ENCODE data around the gene TVP23B.
"Not testable (repeated sequence)": the region's sequence is repeated elsewhere in the genome, so short reads cannot be mapped to it uniquely, and the experiment has no call there.

TVP23B gene

GRCh38 chr17:18780991-18781718, at the start of gene TVP23B:
TVP23B (plus strand) TSS chr17:18781183; CDS start chr17:18781294, 111 bp downstream.
- DNase-seq (ENCODE audit: low read depth in 3 of 3, low spot score in 1 of 3) = peak; percentile 88 to 97 (median 92)

- not testable (repeated sequence) for DNase-seq (ENCODE audit: low read depth in 3 of 3, low spot score in 1 of 3)
Observed at GRCh38 chr17:18732438-18732837, 48.5 kb upstream of the TVP23B start.

GRCh38 chr17:18733350-18733749, 47.6 kb upstream of the TVP23B start:
- DNase-seq (ENCODE audit: low read depth in 3 of 3, low spot score in 1 of 3) = not testable (repeated sequence)

- not testable (repeated sequence) for DNase-seq (ENCODE audit: low read depth in 3 of 3, low spot score in 1 of 3)
Observed at GRCh38 chr17:18739616-18740391, 41.2 kb upstream of the TVP23B start.

- DNase-seq (ENCODE audit: low read depth in 3 of 3, low spot score in 1 of 3) = not testable (repeated sequence)
Observed at GRCh38 chr17:18741228-18741627, 39.8 kb upstream of the TVP23B start.

- DNase-seq (ENCODE audit: low read depth in 3 of 3, low spot score in 1 of 3) = not testable (repeated sequence)
Observed at GRCh38 chr17:18743699-18744421, 37.1 kb upstream of the TVP23B start, which contains the start of gene FBXW10. FBXW10 (plus strand) TSS chr17:18744054; CDS start chr17:18744245, 191 bp downstream.

- not testable (repeated sequence) for DNase-seq (ENCODE audit: low read depth in 3 of 3, low spot score in 1 of 3)
Observed at GRCh38 chr17:18744726-18745125, 36.3 kb upstream of the TVP23B start.

- DNase-seq (ENCODE audit: low read depth in 3 of 3, low spot score in 1 of 3) = not testable (repeated sequence)
Observed at GRCh38 chr17:18746551-18746950, 34.4 kb upstream of the TVP23B start.

GRCh38 chr17:18747501-18747900, 33.5 kb upstream of the TVP23B start:
- DNase-seq (ENCODE audit: low read depth in 3 of 3, low spot score in 1 of 3) = not testable (repeated sequence)

GRCh38 chr17:18750242-18750641, 30.7 kb upstream of the TVP23B start:
- not testable (repeated sequence) for DNase-seq (ENCODE audit: low read depth in 3 of 3, low spot score in 1 of 3)

GRCh38 chr17:18753829-18754409, 27.1 kb upstream of the TVP23B start:
- not testable (repeated sequence) for DNase-seq (ENCODE audit: low read depth in 3 of 3, low spot score in 1 of 3)

- not testable (repeated sequence) for DNase-seq (ENCODE audit: low read depth in 3 of 3, low spot score in 1 of 3)
Observed at GRCh38 chr17:18755969-18756368, 25.0 kb upstream of the TVP23B start.

- DNase-seq (ENCODE audit: low read depth in 3 of 3, low spot score in 1 of 3) = not testable (repeated sequence)
Observed at GRCh38 chr17:18757368-18758044, 23.5 kb upstream of the TVP23B start.

- DNase-seq (ENCODE audit: low read depth in 3 of 3, low spot score in 1 of 3) = not testable (repeated sequence)
Observed at GRCh38 chr17:18758344-18758743, 22.6 kb upstream of the TVP23B start.

GRCh38 chr17:18760221-18760620, 20.8 kb upstream of the TVP23B start:
- DNase-seq (ENCODE audit: low read depth in 3 of 3, low spot score in 1 of 3) = not testable (repeated sequence)

- DNase-seq (ENCODE audit: low read depth in 3 of 3, low spot score in 1 of 3) = not testable (repeated sequence)
Observed at GRCh38 chr17:18770572-18770971, 10.4 kb upstream of the TVP23B start.

GRCh38 chr17:18771066-18771465, 9.9 kb upstream of the TVP23B start:
- DNase-seq (ENCODE audit: low read depth in 3 of 3, low spot score in 1 of 3) = not testable (repeated sequence)

- DNase-seq (ENCODE audit: low read depth in 3 of 3, low spot score in 1 of 3) = no peak
Observed at GRCh38 chr17:18772471-18772870, 8.5 kb upstream of the TVP23B start.

GRCh38 chr17:18781805-18782204, 822 bp downstream of the TVP23B start:
- not testable (repeated sequence) for DNase-seq (ENCODE audit: low read depth in 3 of 3, low spot score in 1 of 3)

GRCh38 chr17:18785933-18786332, 5.0 kb downstream of the TVP23B start:
- not testable (repeated sequence) for DNase-seq (ENCODE audit: low read depth in 3 of 3, low spot score in 1 of 3)

Data from stimulated activated CD4-positive, alpha-beta T cell treated with anti-CD3 and anti-CD28 coated beads, TNF-alpha, amount 100 ng/mL, for 1 hour (primary cell).